Pulmonary artery endothelial cell (primary cell): ENCODE measurements around the gene SYCP2. TPM values are rescaled to one million over a fixed set of nuclear protein-coding genes. Genes with fewer than 3 reads are reported as not detected.

Experiments
- DNase-seq: peaks from one replicate; pipeline ENCODE4 v3.0.0-alpha.2; 2011; ENCODE audit warnings: low read depth, low spot score
- total RNA-seq: library from RNA; depleted of rRNA; stranded (reverse); fragments of >200 nt; gene quantifications from 2 replicates; pipeline ENCODE4 v1.2.3, GENCODE V29; 2014

Gene SYCP2
- total RNA-seq, 1 donor from 2014 or later, result 0.33 TPM

GRCh38 chr20:59945731-59946130 lies 12.3 kb upstream of the SYCP2 start:
- no peak for DNase-seq

- no peak for DNase-seq
Observed at GRCh38 chr20:59945175-59945574, 11.7 kb upstream of the SYCP2 start.

GRCh38 chr20:59944726-59945125 lies 11.3 kb upstream of the SYCP2 start:
- DNase-seq, result no peak

GRCh38 chr20:59942245-59942644 lies 8.8 kb upstream of the SYCP2 start:
- DNase-seq, result no peak

GRCh38 chr20:59940956-59941294 lies 7.5 kb upstream of the SYCP2 start:
- no peak for DNase-seq

GRCh38 chr20:59940129-59940955 lies 6.9 kb upstream of the SYCP2 start, which contains the start of the genes FAM217B and PPP1R3D:
FAM217B (plus strand) TSS chr20:59940389; CDS start chr20:59943944, 3,555 bp downstream.
PPP1R3D (minus strand) TSS chr20:59940305; CDS start chr20:59939931, 374 bp downstream.
- peak; percentile 88 for DNase-seq

GRCh38 chr20:59939879-59940128 lies 6.4 kb upstream of the SYCP2 start:
- no peak for DNase-seq

- DNase-seq, result no peak
Observed at GRCh38 chr20:59939052-59939878, 5.8 kb upstream of the SYCP2 start.

GRCh38 chr20:59938696-59939051 lies 5.2 kb upstream of the SYCP2 start:
- no peak for DNase-seq

- no peak for DNase-seq
Observed at GRCh38 chr20:59938221-59938620, 4.8 kb upstream of the SYCP2 start.

- DNase-seq, result no peak
Observed at GRCh38 chr20:59937150-59937549, 3.7 kb upstream of the SYCP2 start.

- no peak for DNase-seq
Observed at GRCh38 chr20:59936409-59936808, 3.0 kb upstream of the SYCP2 start.

GRCh38 chr20:59935457-59936185 lies 2.2 kb upstream of the SYCP2 start:
- DNase-seq, result no peak

- DNase-seq, result no peak
Observed at GRCh38 chr20:59933849-59934585, 580 bp upstream of the SYCP2 start.

- no peak for DNase-seq
Observed at GRCh38 chr20:59932616-59933295, 681 bp downstream of the SYCP2 start.

GRCh38 chr20:59931511-59932312 lies 1.7 kb downstream of the SYCP2 start:
- DNase-seq, result no peak

GRCh38 chr20:59925899-59926298 lies 7.5 kb downstream of the SYCP2 start:
- DNase-seq, result no peak

- DNase-seq, result no peak
Observed at GRCh38 chr20:59925359-59925758, 8.1 kb downstream of the SYCP2 start.

- no peak for DNase-seq
Observed at GRCh38 chr20:59923514-59923913, 9.9 kb downstream of the SYCP2 start.

- DNase-seq, result no peak
Observed at GRCh38 chr20:59920944-59921343, 12.5 kb downstream of the SYCP2 start.
